PC-9 (cell line): ENCODE measurements around the gene ROR2.

Experiments
- CTCF ChIP-seq: fragments of 200-600 bp; sonication (generic); conservative IDR thresholded peaks from 2 replicates; pipeline ENCODE4 v1.6.1; 2017; ENCODE audit warnings: mixed run types, antibody characterized with exemption, mild to moderate bottlenecking, moderate library complexity
- EZH2 ChIP-seq: fragments of 200-600 bp; sonication (generic); IDR thresholded peaks from 2 replicates; pipeline ENCODE4 v1.8.0; 2017; ENCODE audit warnings: antibody characterized with exemption, low read depth

GRCh38 chr9:91660521-91660920 is 289.5 kb downstream of the ROR2 start:
- TF ChIP-seq CTCF (no peak), EZH2 (no peak)
